A204.1 (cell line): ENCODE measurements around the gene IL10.
"Not testable (repeated sequence)": the region's sequence is repeated elsewhere in the genome, so short reads cannot be mapped to it uniquely, and the experiment has no call there.

Source experiments
- FAIRE-seq: peaks from 2 replicates; lab custom pipeline; 2012; peaks lifted over from hg19 to GRCh38; lab: Jason Lieb, UNC

IL10 gene

GRCh38 chr1:206765771-206766170, 6.5 kb downstream of the IL10 start:
- FAIRE-seq = not testable (repeated sequence)

GRCh38 chr1:206762741-206763364, 9.4 kb downstream of the IL10 start:
- not testable (repeated sequence) for FAIRE-seq

GRCh38 chr1:206761159-206761768, 11.0 kb downstream of the IL10 start:
- no peak for FAIRE-seq

GRCh38 chr1:206760590-206760989, 11.7 kb downstream of the IL10 start:
- no peak for FAIRE-seq

GRCh38 chr1:206757524-206758266, 14.6 kb downstream of the IL10 start:
- no peak for FAIRE-seq

- FAIRE-seq = no peak
Measured at GRCh38 chr1:206754011-206754410, 18.3 kb downstream of the IL10 start.

- FAIRE-seq = no peak
Measured at GRCh38 chr1:206753141-206753540, 19.2 kb downstream of the IL10 start.

GRCh38 chr1:206752481-206752880, 19.8 kb downstream of the IL10 start:
- FAIRE-seq = no peak

- no peak for FAIRE-seq
Measured at GRCh38 chr1:206751891-206752290, 20.4 kb downstream of the IL10 start.

- no peak for FAIRE-seq
Measured at GRCh38 chr1:206748348-206749030, 23.8 kb downstream of the IL10 start.

GRCh38 chr1:206745301-206745700, 27.0 kb downstream of the IL10 start:
- FAIRE-seq = no peak

GRCh38 chr1:206744683-206745082, 27.6 kb downstream of the IL10 start:
- FAIRE-seq = no peak

GRCh38 chr1:206742719-206743383, 29.4 kb downstream of the IL10 start:
- FAIRE-seq = no peak

- no peak for FAIRE-seq
Measured at GRCh38 chr1:206741142-206741701, 31.1 kb downstream of the IL10 start.

- FAIRE-seq = no peak
Measured at GRCh38 chr1:206739411-206740076, 32.8 kb downstream of the IL10 start.

GRCh38 chr1:206738370-206739366, 33.6 kb downstream of the IL10 start:
- no peak for FAIRE-seq

- no peak for FAIRE-seq
Measured at GRCh38 chr1:206737729-206738201, 34.5 kb downstream of the IL10 start.

GRCh38 chr1:206736878-206737728, 35.2 kb downstream of the IL10 start:
- no peak for FAIRE-seq

GRCh38 chr1:206735553-206736031, 36.7 kb downstream of the IL10 start:
- no peak for FAIRE-seq
